Mesenchymal stem cell (in vitro differentiated cells and primary cell): ENCODE results near the gene AP1G1.

Experiments used
- DNase-seq: peaks from one replicate; pipeline ENCODE4 v3.0.0-alpha.2; 2013
- H2AFZ ChIP-seq: one replicate; pipeline ENCODE4 v1.6.1; 2013; ENCODE audit warnings: low read depth, mild to moderate bottlenecking, control low read depth, inconsistent platforms, low read length, moderate library complexity
- H2AK5ac ChIP-seq: 2 replicates; pipeline ENCODE4 v1.6.1; 2013; ENCODE audit warnings: low read length, moderate library complexity, mild to moderate bottlenecking, inconsistent platforms; ENCODE audit not compliant: severe bottlenecking
- H2BK120ac ChIP-seq: one replicate; pipeline ENCODE4 v1.6.1; 2013; ENCODE audit warnings: low read depth, mild to moderate bottlenecking, inconsistent platforms, low read length, moderate library complexity
- H2BK12ac ChIP-seq, 2 experiments: one replicate each; pipeline ENCODE4 v1.6.1; 2013; ENCODE audit warnings: inconsistent platforms in 2 of 2, low read length in 2 of 2, mild to moderate bottlenecking in 2 of 2, moderate library complexity in 2 of 2, control low read depth in 1 of 2
- H2BK15ac ChIP-seq: one replicate; pipeline ENCODE4 v1.6.1; 2013; ENCODE audit warnings: mild to moderate bottlenecking, low read depth, inconsistent platforms; ENCODE audit not compliant: poor library complexity, severe bottlenecking
- H2BK5ac ChIP-seq: 2 replicates; pipeline ENCODE4 v1.6.1; 2013; ENCODE audit warnings: low read depth, mild to moderate bottlenecking, low read length, control low read depth, inconsistent platforms; ENCODE audit not compliant: poor library complexity, severe bottlenecking
- H3K14ac ChIP-seq, 2 experiments: one replicate each; pipeline ENCODE4 v1.6.1; 2013; ENCODE audit warnings: inconsistent platforms in 2 of 2, low read length in 2 of 2, control low read depth in 1 of 2, mild to moderate bottlenecking in 1 of 2, moderate library complexity in 1 of 2
- H3K18ac ChIP-seq, 2 experiments: one replicate each; pipeline ENCODE4 v1.6.1; 2013; ENCODE audit warnings: inconsistent platforms in 2 of 2, low read length in 2 of 2, control low read depth in 1 of 2, low read depth in 1 of 2, mild to moderate bottlenecking in 1 of 2
- H3K23ac ChIP-seq, 2 experiments: one replicate each; pipeline ENCODE4 v1.6.1; 2013; ENCODE audit warnings: inconsistent platforms in 2 of 2, low read length in 2 of 2, mild to moderate bottlenecking in 2 of 2, moderate library complexity in 2 of 2, control low read depth in 1 of 2
- H3K27ac ChIP-seq: 2 replicates; pipeline ENCODE4 v1.5.1; 2013; ENCODE audit warnings: mild to moderate bottlenecking, moderate library complexity, low read length, control low read depth, inconsistent platforms; ENCODE audit not compliant: poor library complexity, severe bottlenecking
- H3K27me3 ChIP-seq, 2 experiments: 2 replicates each; pipeline versions ENCODE4 v1.6.1 to v1.7.0; 2013; ENCODE audit warnings: low read length in 2 of 2, mild to moderate bottlenecking in 2 of 2, moderate library complexity in 2 of 2, control low read depth in 1 of 2, inconsistent platforms in 1 of 2; ENCODE audit not compliant: control insufficient read depth in 1 of 2, insufficient read depth in 1 of 2
- H3K36me3 ChIP-seq, 2 experiments: 2 replicates each; pipeline versions ENCODE4 v1.6.1 to v1.7.0; 2013; ENCODE audit warnings: low read length in 2 of 2, control low read depth in 1 of 2, inconsistent platforms in 1 of 2, low read depth in 1 of 2, mild to moderate bottlenecking in 1 of 2; ENCODE audit not compliant: insufficient read depth in 2 of 2, control insufficient read depth in 1 of 2
- H3K4ac ChIP-seq, 2 experiments: one replicate each; pipeline ENCODE4 v1.6.1; 2013; ENCODE audit warnings: inconsistent platforms in 2 of 2, low read length in 2 of 2, mild to moderate bottlenecking in 2 of 2, moderate library complexity in 2 of 2, control low read depth in 1 of 2, low read depth in 1 of 2
- H3K4me1 ChIP-seq: 2 replicates; pipeline ENCODE4 v1.6.1; 2013; ENCODE audit warnings: low read depth, low read length, control low read depth; ENCODE audit not compliant: control insufficient read depth, insufficient read depth
- H3K4me2 ChIP-seq: 2 replicates; pipeline ENCODE4 v1.6.1; 2013; ENCODE audit warnings: low read length, mild to moderate bottlenecking, inconsistent platforms; ENCODE audit not compliant: poor library complexity, severe bottlenecking
- H3K4me3 ChIP-seq, 2 experiments: 2 replicates each; pipeline versions ENCODE4 v1.5.1 to v1.7.0; 2013; ENCODE audit warnings: low read length in 2 of 2, mild to moderate bottlenecking in 2 of 2, control low read depth in 1 of 2, low read depth in 1 of 2; ENCODE audit not compliant: insufficient read depth in 1 of 2
- H3K79me1 ChIP-seq: replicated peaks from 2 replicates; pipeline ENCODE4 v1.6.1; 2013; ENCODE audit warnings: mild to moderate bottlenecking, control low read depth, low read length, inconsistent platforms; ENCODE audit not compliant: poor library complexity, severe bottlenecking
- H3K9ac ChIP-seq: 2 replicates; pipeline ENCODE4 v1.7.0; 2013; ENCODE audit warnings: mild to moderate bottlenecking, low read length, moderate library complexity
- H3K9me3 ChIP-seq: 2 replicates; pipeline ENCODE4 v1.7.0; 2013; ENCODE audit warnings: mild to moderate bottlenecking, low read length; ENCODE audit not compliant: control insufficient read depth
- H4K8ac ChIP-seq: one replicate; pipeline ENCODE4 v1.6.1; 2013; ENCODE audit warnings: inconsistent platforms, mild to moderate bottlenecking, low read length, moderate library complexity
- H4K91ac ChIP-seq: one replicate; pipeline ENCODE4 v1.6.1; 2013; ENCODE audit warnings: mild to moderate bottlenecking, low read length, inconsistent platforms
- WGBS: methylation state at CpG from one replicate; pipeline ENCODE4 v1.1.7; 2013; ENCODE audit warnings: mixed read lengths; 5-methylcytosine and 5-hydroxymethylcytosine counted together

Gene AP1G1

DNA sequence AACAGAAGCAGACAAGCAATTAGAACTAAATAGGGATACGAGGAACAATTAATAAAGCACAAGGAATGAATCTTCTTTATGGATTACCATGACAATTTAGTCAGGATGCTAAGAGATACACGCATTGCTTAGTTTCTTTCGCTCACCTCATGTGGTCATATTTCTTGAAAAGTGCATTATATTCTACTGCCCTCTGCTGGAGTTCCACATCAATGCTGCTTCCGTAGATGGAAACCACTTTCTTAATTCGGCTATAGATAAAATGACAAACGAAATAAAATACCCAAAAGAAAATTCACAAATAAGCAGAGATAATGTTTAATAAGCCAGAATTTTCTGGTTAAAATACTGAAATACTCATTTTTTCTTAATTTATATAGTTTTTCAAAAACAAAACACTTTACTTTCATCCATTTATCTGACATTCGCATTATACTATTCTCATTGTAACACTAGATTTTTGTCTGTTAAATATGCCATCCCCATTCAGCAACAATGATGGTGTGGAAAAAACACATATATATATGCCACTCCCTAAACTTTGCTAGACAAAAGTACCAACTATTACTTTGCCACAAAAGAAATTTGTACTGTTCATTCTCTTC lies 62.1 kb downstream of the AP1G1 start:
- peaks cover 13% of the 10 kb centered on the region for H3K79me1 ChIP-seq
- no peak overlapping the region for H2BK15ac ChIP-seq
- no peak overlapping the region for H4K8ac ChIP-seq
- no peak overlapping the region for H3K27ac ChIP-seq
- no peak overlapping the region for H3K4me3 ChIP-seq
- H2BK120ac ChIP-seq = no peak overlapping the region
- H3K36me3 ChIP-seq = peaks cover 29 to 85% of the 10 kb centered on the region in 2 experiments
- no peaks in the 10 kb centered on the region for H3K4me1 ChIP-seq
- no peak overlapping the region for H3K4me2 ChIP-seq
- no peak overlapping the region for H3K18ac ChIP-seq
- no peak overlapping the region for H3K9ac ChIP-seq
- H2AFZ ChIP-seq = no peak overlapping the region
- no peak overlapping the region for H3K14ac ChIP-seq
- H3K27me3 ChIP-seq = no peaks in the 10 kb centered on the region
- H2AK5ac ChIP-seq = no peak overlapping the region
- DNase-seq = peak; percentile 49
- H3K4ac ChIP-seq = no peak overlapping the region
- no peaks in the 10 kb centered on the region for H3K9me3 ChIP-seq
- WGBS = 80% methylated on average over 5 of the region's 7 CpGs
- no peak overlapping the region for H4K91ac ChIP-seq
- H2BK5ac ChIP-seq = no peak overlapping the region
- no peak overlapping the region for H3K23ac ChIP-seq
- no peak overlapping the region for H2BK12ac ChIP-seq

- no peak overlapping the region for H3K27ac ChIP-seq
- H2BK12ac ChIP-seq = no peak overlapping the region
- H3K36me3 ChIP-seq = peaks cover 18 to 78% of the 10 kb centered on the region in 2 experiments
- H3K9ac ChIP-seq = no peak overlapping the region
- H3K4me2 ChIP-seq = no peak overlapping the region
- no peaks in the 10 kb centered on the region for H3K4me1 ChIP-seq
- no peaks in the 10 kb centered on the region for H3K27me3 ChIP-seq
- no peak overlapping the region for H2BK120ac ChIP-seq
- H4K8ac ChIP-seq = no peak overlapping the region
- H3K14ac ChIP-seq = no peak overlapping the region
- H2BK15ac ChIP-seq = no peak overlapping the region
- no peak overlapping the region for H3K23ac ChIP-seq
- DNase-seq = no peak
- no peaks in the 10 kb centered on the region for H3K9me3 ChIP-seq
- peaks cover 21% of the 10 kb centered on the region for H3K79me1 ChIP-seq
- H2BK5ac ChIP-seq = no peak overlapping the region
- no peak overlapping the region for H3K4me3 ChIP-seq
- WGBS = 100% methylated on average over 4 of the region's 4 CpGs
- no peak overlapping the region for H4K91ac ChIP-seq
- no peak overlapping the region for H2AK5ac ChIP-seq
- H2AFZ ChIP-seq = no peak overlapping the region
- no peak overlapping the region for H3K18ac ChIP-seq
- no peak overlapping the region for H3K4ac ChIP-seq
Observed at GRCh38 chr16:71738855-71739254, 69.8 kb downstream of the AP1G1 start.

GRCh38 chr16:71737501-71737900 lies 71.1 kb downstream of the AP1G1 start:
- H3K4me2 ChIP-seq = no peak overlapping the region
- H4K91ac ChIP-seq = no peak overlapping the region
- peaks cover 19 to 81% of the 10 kb centered on the region in 2 experiments for H3K36me3 ChIP-seq
- no peak overlapping the region for H2AFZ ChIP-seq
- no peak overlapping the region for H3K4me3 ChIP-seq
- H3K18ac ChIP-seq = no peak overlapping the region
- no peaks in the 10 kb centered on the region for H3K4me1 ChIP-seq
- no peak overlapping the region for H3K27ac ChIP-seq
- H4K8ac ChIP-seq = no peak overlapping the region
- H2BK120ac ChIP-seq = no peak overlapping the region
- H3K4ac ChIP-seq = no peak overlapping the region
- no peak overlapping the region for H2AK5ac ChIP-seq
- WGBS = over 99% methylated on average over 6 of the region's 6 CpGs
- no peak overlapping the region for H2BK15ac ChIP-seq
- no peaks in the 10 kb centered on the region for H3K9me3 ChIP-seq
- H3K79me1 ChIP-seq = peaks cover 25% of the 10 kb centered on the region
- H3K9ac ChIP-seq = no peak overlapping the region
- no peak overlapping the region for H3K14ac ChIP-seq
- no peak overlapping the region for H2BK12ac ChIP-seq
- no peak for DNase-seq
- no peaks in the 10 kb centered on the region for H3K27me3 ChIP-seq
- H2BK5ac ChIP-seq = no peak overlapping the region
- H3K23ac ChIP-seq = no peak overlapping the region

DNA sequence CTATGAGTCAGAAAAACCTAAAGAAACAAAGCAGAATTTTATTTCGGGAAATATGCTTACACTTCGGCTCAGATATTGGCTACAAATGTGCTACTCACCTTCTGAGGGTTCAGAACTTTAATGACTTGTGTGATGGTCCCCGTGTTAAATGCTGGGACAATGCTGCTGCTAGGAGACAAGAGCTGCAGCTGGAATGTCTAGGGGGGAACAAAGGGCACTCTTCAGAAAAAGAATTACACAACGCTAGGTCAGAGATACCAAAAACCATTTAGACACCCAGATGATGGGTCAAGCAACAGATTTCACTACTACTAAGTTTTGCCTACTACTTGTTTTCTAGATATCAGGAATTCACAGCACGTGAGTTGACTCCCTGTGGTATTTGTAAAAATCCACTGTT lies 74.1 kb downstream of the AP1G1 start:
- H3K27me3 ChIP-seq = no peaks in the 10 kb centered on the region

More for the DNA sequence above, 74.1 kb downstream of the AP1G1 start:
- Histone ChIP-seq H4K91ac (no peak overlapping the region), H3K79me1 (peaks cover 25% of the 10 kb centered on the region), H2AFZ (no peak overlapping the region), H2BK5ac (no peak overlapping the region), H2BK120ac (no peak overlapping the region), H3K4me3 (no peak overlapping the region), H3K4me2 (no peak overlapping the region), H3K9me3 (no peaks in the 10 kb centered on the region), H3K23ac (no peak overlapping the region), H2BK15ac (no peak overlapping the region), H3K36me3 (peaks cover 22 to 86% of the 10 kb centered on the region in 2 experiments), H4K8ac (no peak overlapping the region), H3K4me1 (no peaks in the 10 kb centered on the region), H3K27ac (no peak overlapping the region), H3K9ac (no peak overlapping the region), H3K18ac (no peak overlapping the region), H3K4ac (no peak overlapping the region), H3K14ac (no peak overlapping the region), H2BK12ac (no peak overlapping the region), H2AK5ac (no peak overlapping the region)
- DNase-seq = no peak
- WGBS = over 99% methylated on average over 5 of the region's 5 CpGs
